Heart left ventricle (tissue), 16 donors: ENCODE measurements around the gene QDPR. TPM values are rescaled to one million over a fixed set of nuclear protein-coding genes. Genes with fewer than 3 reads are reported as not detected.

Experiments used
- ATAC-seq, 4 donors: fragments of 200-7000 bp; cut with Tn5 transposase; one replicate each; pipeline ENCODE4 v1.9.1; 2020 to 2022; ENCODE audit warnings: moderate library complexity in 4 of 4, mild to moderate bottlenecking in 3 of 4, moderate number of reproducible peaks in 1 of 4
- DNase-seq, 5 donors: peaks; one replicate each; pipeline ENCODE4 v3.0.0-alpha.2; 2020
- H3K27ac ChIP-seq, 12 donors: fragments of 200-600 bp; sonication (generic) in 4 of 12; one replicate each; pipeline versions ENCODE4 v1.5.0 to v1.8.0; 2016 to 2022; ENCODE audit warnings: mild to moderate bottlenecking in 2 of 12
- H3K27me3 ChIP-seq, 9 donors: fragments of 200-600 bp; sonication (generic) in 2 of 9; one replicate each; pipeline versions ENCODE4 v1.5.1 to v1.8.0; 2016 to 2022; ENCODE audit warnings: mild to moderate bottlenecking in 3 of 9
- H3K36me3 ChIP-seq, 9 donors: fragments of 200-600 bp; sonication (generic) in 2 of 9; one replicate each; pipeline versions ENCODE4 v1.5.0 to v1.8.0; 2018 to 2022; ENCODE audit warnings: mild to moderate bottlenecking in 2 of 9
- H3K4me1 ChIP-seq, 12 donors: fragments of 200-600 bp; sonication (generic) in 4 of 12; one replicate each; pipeline versions ENCODE4 v1.5.0 to v1.8.0; 2016 to 2022; ENCODE audit warnings: mild to moderate bottlenecking in 3 of 12
- H3K4me3 ChIP-seq, 12 donors: fragments of 200-600 bp; sonication (generic) in 4 of 12; one replicate each; pipeline versions ENCODE4 v1.5.0 to v1.8.0; 2017 to 2022; ENCODE audit warnings: mild to moderate bottlenecking in 9 of 12, moderate library complexity in 4 of 12
- H3K9me3 ChIP-seq, 12 donors: fragments of 200-600 bp; sonication (generic) in 4 of 12; one replicate each; pipeline versions ENCODE4 v1.5.0 to v1.8.0; 2016 to 2022; ENCODE audit warnings: mild to moderate bottlenecking in 1 of 12
- CTCF ChIP-seq, 12 donors: fragments of 200-600 bp; sonication (generic) in 4 of 12; IDR thresholded peaks; one replicate each; pipeline versions ENCODE4 v1.5.0 to v1.8.0; 2018 to 2022; ENCODE audit warnings: antibody characterized with exemption in 12 of 12, mild to moderate bottlenecking in 5 of 12
- POLR2A ChIP-seq, 2 donors: fragments of 450-650 bp; IDR thresholded peaks; one replicate each; pipeline ENCODE4 v1.6.1; 2017; ENCODE audit warnings: antibody characterized with exemption in 2 of 2, mild to moderate bottlenecking in 2 of 2, moderate library complexity in 2 of 2
- WGBS, 4 donors: extraction: QIAGEN DNeasy Blood & Tissue Kit in 2 of 4; methylation state at CpG; one replicate each; pipeline versions ENCODE4 v1.1.5 to v1.1.7; 2013 to 2018; 5-methylcytosine and 5-hydroxymethylcytosine counted together
- intact Hi-C, 10 donors: fragments of 100-400 bp; cut with DNase I; formaldehyde crosslinking; loops; one replicate each; pipeline versions ENCODE4 v1.11.1 to v1.14.2; 2022
- polyA plus RNA-seq, 2 donors: library from polyadenylated mRNA; stranded (reverse); fragments of 200-250 nt; gene quantifications; one replicate each; pipeline ENCODE4 v1.2.3, GENCODE V29; 2013
- total RNA-seq, 9 donors: library from RNA; depleted of rRNA in 2 of 9; stranded (reverse); fragments of >200 nt in 2 of 9; fragmentation: NEBNext Ultra II Directional in 3 of 9; extraction: Animal tissue kit (Norgen Biotek cat#: 25700) in 3 of 9; gene quantifications; one replicate each; pipeline versions ENCODE4 v1.1.0 to v1.2.4, GENCODE V29; 2016 to 2023
- donor health status: ischemic (EF 13 %, LVEDD 7.1; RV severe dilation, severe dysfunction).
- donor health status: healthy with polysubstance abuse.
- donor health status: DM: no; HTN: yes; CAD: no.
- donor health status: DM: no; HTN: no; CAD: no.
- donor health status: ischemic (EF 25% LVEDD 6.9; RV normal size, moderate dysfunction).
- donor health status: ischemic (EF 25% LVEDD 5.7; RV mildly dilated, moderate dysfunction).
- donor health status: healthy.
- donor health status: DM: yes; HTN: yes; CAD: no.
- donor health status: ischemic (EF 35%, LVEDD 5.7; RV mildly dilated, moderate dysfunction).
- donor health status: nonischemic (EF 11% LVEDD 7.7; RV severe dilation, severe dysfunction).
- donor health status: DM: yes; HTN: yes; CAD: no.
- donor health status: PGD.
- donor health status: ischemic (EF 29% LVEDD 5.4; RV normal size, mild dysfunction).
- donor health status: nonischemic (EF 23%, LVEDD 6.1; RV moderate dilation, normal function).

The QDPR gene
- total and polyA plus RNA-seq, 11 donors, result 22.7 to 66.2 (median 42.5) TPM

- no peaks in the 10 kb centered on the region for H3K9me3 ChIP-seq
- no peak overlapping the region for H3K27ac ChIP-seq
- H3K4me3 ChIP-seq, result no peak overlapping the region
- no peaks in the 10 kb centered on the region for H3K4me1 ChIP-seq
- ATAC-seq, result no peak
- TF ChIP-seq CTCF (IDR thresholded peaks at IDR 0.05) (no peak), POLR2A (IDR thresholded peaks at IDR 0.05) (no peak)
- peaks cover 0 to 97% (median 84%) of the 10 kb centered on the region in 9 donors for H3K36me3 ChIP-seq
- intact Hi-C loops, result no loop called here
- no peak for DNase-seq
- no peaks in the 10 kb centered on the region for H3K27me3 ChIP-seq
- 87 to 92% (median 91%) methylated on average over 7 of the region's 7 CpGs for WGBS, 4 donors
Measured at GRCh38 chr4:17504081-17504480, 7.8 kb downstream of the QDPR start.

- no peak for TF ChIP-seq CTCF (IDR thresholded peaks at IDR 0.05)
- no peak for TF ChIP-seq POLR2A (IDR thresholded peaks at IDR 0.05)
- no peak for DNase-seq
- no peaks in the 10 kb centered on the region for H3K9me3 ChIP-seq
- peaks cover 0 to 97% (median 85%) of the 10 kb centered on the region in 9 donors for H3K36me3 ChIP-seq
- ATAC-seq, result no peak
- intact Hi-C loops, result no loop called here
- no peaks in the 10 kb centered on the region for H3K4me1 ChIP-seq
- no peak overlapping the region for H3K4me3 ChIP-seq
- no peak overlapping the region for H3K27ac ChIP-seq
- 91 to 100% (median 94%) methylated on average over 3 of the region's 3 CpGs for WGBS, 4 donors
- H3K27me3 ChIP-seq, result no peaks in the 10 kb centered on the region
Measured at GRCh38 chr4:17502756-17503155, 9.1 kb downstream of the QDPR start.

- ATAC-seq (no peak), DNase-seq (no peak)
- H3K4me3 ChIP-seq, result no peak overlapping the region
- intact Hi-C loops, result no loop called here
- no peaks in the 10 kb centered on the region for H3K9me3 ChIP-seq
- no peaks in the 10 kb centered on the region for H3K27me3 ChIP-seq
- H3K4me1 ChIP-seq, result no peaks in the 10 kb centered on the region
- TF ChIP-seq CTCF (IDR thresholded peaks at IDR 0.05), result no peak
- peaks cover 0 to 94% (median 83%) of the 10 kb centered on the region in 9 donors for H3K36me3 ChIP-seq
- H3K27ac ChIP-seq, result no peak overlapping the region
Measured at GRCh38 chr4:17500574-17500973, 11.3 kb downstream of the QDPR start.

GRCh38 chr4:17497890-17498523 lies 13.9 kb downstream of the QDPR start:
- WGBS, 4 donors, result 89 to 94% (median 92%) methylated on average over 7 of the region's 7 CpGs
- intact Hi-C loops, result no loop called here
- no peak for ATAC-seq
- Histone ChIP-seq H3K27ac (no peak overlapping the region), H3K9me3 (no peaks in the 10 kb centered on the region), H3K4me1 (peaks cover 0 to 15% (median 0%) of the 10 kb centered on the region in 12 donors), H3K27me3 (no peaks in the 10 kb centered on the region), H3K36me3 (peaks cover 0 to 91% (median 81%) of the 10 kb centered on the region in 9 donors), H3K4me3 (no peak overlapping the region)
- TF ChIP-seq CTCF (IDR thresholded peaks at IDR 0.05), result no peak
- TF ChIP-seq POLR2A (IDR thresholded peaks at IDR 0.05), result no peak
- no peak for DNase-seq
